ENCODE results near the gene TFF2.

Gene TFF2, protein sequence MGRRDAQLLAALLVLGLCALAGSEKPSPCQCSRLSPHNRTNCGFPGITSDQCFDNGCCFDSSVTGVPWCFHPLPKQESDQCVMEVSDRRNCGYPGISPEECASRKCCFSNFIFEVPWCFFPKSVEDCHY

GRCh38 chr21:42350927-42351426 lies at the start of gene TFF2:
Gene TFF2 (minus strand): TSS chr21:42350994. CDS start chr21:42350957, 37 bp downstream.
- no peak for DNase-seq (ENCODE audit: extremely low read depth in 1 of 2, low read depth in 1 of 2)

DNA sequence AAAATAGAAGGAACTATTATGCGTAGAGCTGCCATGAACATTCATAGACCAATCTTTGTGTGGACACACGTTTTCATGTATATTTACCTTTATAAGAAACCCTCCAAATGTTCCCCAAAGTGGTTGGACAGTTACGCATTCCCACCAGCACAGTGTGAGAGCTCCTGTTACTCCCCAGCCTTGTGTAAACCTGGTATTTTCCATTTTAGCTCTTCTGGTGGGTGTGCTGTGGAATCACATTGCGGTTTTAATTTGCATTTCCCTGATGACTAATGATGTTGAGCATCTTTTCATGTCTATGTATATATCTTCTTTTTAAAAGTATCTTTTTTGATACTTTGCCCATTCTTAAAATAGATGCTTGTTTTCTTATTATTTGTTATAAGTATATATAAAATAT lies 49.7 kb upstream of the TFF2 start:
- no peak for DNase-seq (ENCODE audit: extremely low read depth in 1 of 2, low read depth in 1 of 2)

GRCh38 chr21:42398436-42399028 lies 47.7 kb upstream of the TFF2 start:
- no peak for DNase-seq (ENCODE audit: extremely low read depth in 1 of 2, low read depth in 1 of 2)

DNA sequence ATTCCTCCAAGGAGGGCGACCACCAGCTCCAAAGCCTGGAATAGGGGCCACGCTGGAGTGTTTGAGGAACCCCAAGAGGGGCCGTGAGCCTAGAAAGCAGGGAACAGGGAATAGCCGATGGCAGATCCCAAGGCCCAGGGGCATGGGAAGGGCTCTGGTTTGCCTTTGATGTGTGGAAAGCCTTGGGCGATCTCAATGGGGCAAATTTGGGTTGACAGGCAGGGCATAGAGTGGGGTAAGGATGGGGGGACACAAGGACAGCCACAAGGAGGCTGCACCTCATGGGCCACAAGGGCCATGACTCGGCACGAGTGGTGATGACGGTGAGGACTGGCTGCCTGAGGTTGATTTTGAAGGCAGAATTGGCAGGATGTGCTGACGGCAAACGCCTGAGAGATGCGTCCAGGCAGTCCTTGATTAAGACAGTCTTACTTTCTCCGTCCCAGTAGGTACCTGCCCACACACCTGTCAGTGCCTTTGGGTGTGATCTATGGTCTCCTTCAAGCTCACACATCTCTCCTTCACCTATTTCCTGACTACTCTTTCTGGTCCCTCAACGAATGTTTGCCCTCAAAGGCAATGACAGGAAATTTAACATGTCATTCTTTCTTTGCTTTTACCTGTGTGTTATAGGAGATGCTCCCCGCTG lies 47.1 kb upstream of the TFF2 start:
- DNase-seq (ENCODE audit: extremely low read depth in 1 of 2, low read depth in 1 of 2) = no peak

GRCh38 chr21:42396799-42397745 lies 46.3 kb upstream of the TFF2 start:
- DNase-seq (ENCODE audit: extremely low read depth in 1 of 2, low read depth in 1 of 2) = no peak

GRCh38 chr21:42395905-42396651 lies 45.3 kb upstream of the TFF2 start, which contains the start of gene TMPRSS3:
Gene TMPRSS3 (minus strand): TSS chr21:42396052. CDS start chr21:42395417, 635 bp downstream.
- no peak for DNase-seq (ENCODE audit: extremely low read depth in 1 of 2, low read depth in 1 of 2)

DNA sequence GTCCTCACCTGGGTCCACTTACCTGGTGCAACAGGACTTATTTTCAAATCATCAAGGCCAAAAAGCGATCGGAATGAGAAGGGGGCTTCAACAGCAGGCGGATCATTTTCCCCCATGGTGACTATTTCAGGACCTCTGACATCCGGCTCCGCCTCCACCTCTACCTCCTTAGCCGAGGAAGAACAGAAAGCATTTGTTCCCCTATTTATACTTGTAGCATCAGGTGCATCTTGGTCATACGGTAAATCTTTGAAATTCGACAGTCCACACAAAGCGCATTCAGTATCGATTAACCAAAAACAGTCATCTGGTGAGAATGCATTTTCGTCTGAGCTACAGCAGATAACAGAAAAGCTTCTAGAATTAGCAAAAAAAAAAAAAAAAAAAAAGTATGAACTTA lies 44.5 kb upstream of the TFF2 start:
- DNase-seq (ENCODE audit: extremely low read depth in 1 of 2, low read depth in 1 of 2) = no peak

DNA sequence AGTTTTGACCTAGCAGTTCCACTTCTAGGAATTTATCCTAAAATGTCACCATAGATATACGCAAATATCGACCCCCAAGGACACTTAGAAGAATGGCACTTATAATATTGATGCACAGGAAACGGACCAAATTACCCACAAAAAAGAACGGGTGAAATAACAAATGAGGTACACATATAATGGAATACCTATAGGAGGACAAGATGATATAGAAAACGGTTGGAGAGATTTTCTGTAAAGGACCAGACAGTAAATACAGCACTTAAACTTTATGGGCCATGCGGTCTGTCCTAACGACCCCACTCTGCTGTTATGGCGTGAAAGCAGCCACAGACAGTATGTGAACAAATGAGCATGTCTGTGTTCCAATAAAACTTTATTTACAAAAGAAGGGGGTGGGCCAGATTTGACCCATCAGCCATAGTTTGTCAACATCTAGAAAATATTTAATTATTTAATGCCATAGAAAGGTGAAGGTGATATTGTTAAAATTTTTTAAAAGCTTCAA lies 42.7 kb upstream of the TFF2 start:
- no peak for DNase-seq (ENCODE audit: extremely low read depth in 1 of 2, low read depth in 1 of 2)

GRCh38 chr21:42392731-42393442 lies 42.1 kb upstream of the TFF2 start:
- no peak for DNase-seq (ENCODE audit: extremely low read depth in 1 of 2, low read depth in 1 of 2)

DNA sequence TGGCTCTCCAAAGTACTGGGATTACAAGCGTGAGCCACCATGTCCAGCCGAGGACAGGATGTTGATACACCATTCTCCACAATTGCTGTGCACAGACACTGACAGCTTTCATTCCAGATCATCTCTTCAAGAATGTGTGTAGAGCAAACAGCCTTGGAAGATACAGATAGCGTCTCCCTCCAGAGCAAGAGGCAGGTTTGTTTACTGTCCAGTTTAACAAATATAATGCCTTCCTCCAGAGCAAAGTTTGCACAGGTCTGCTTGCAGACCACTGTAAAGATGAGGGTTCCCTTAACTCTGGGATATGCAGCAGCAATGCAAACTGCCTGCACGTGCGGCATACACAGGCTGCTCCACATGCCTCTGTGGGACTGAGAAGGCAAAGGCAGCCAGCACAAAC lies 40.5 kb upstream of the TFF2 start:
- DNase-seq (ENCODE audit: extremely low read depth in 1 of 2, low read depth in 1 of 2) = no peak

- no peak for DNase-seq (ENCODE audit: extremely low read depth in 1 of 2, low read depth in 1 of 2)
Measured at GRCh38 chr21:42390696-42391095, 39.9 kb upstream of the TFF2 start.

GRCh38 chr21:42390193-42390592 lies 39.4 kb upstream of the TFF2 start:
- DNase-seq (ENCODE audit: extremely low read depth in 1 of 2, low read depth in 1 of 2) = no peak

DNA sequence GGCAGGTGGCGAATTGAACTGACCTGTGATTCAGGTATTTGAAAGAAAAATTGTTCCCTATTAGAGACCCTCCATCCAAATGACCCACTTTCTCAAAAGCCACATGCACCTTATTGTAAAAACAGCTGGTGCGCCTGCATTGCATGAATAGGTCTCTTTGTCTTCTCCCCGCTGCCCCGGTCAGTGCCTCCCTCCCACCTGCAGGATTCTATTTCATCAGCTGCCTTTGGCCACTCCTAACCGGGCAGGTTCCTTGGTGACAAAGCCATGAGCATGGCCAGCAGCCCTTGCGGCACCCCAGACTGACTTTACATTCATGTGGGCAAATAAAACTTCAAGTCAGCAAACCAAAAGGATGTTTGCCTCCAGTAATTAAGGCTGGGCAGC lies 38.6 kb upstream of the TFF2 start:
- DNase-seq (ENCODE audit: extremely low read depth in 1 of 2, low read depth in 1 of 2) = no peak

- no peak for DNase-seq (ENCODE audit: extremely low read depth in 1 of 2, low read depth in 1 of 2)
Measured at GRCh38 chr21:42388740-42389448, 38.1 kb upstream of the TFF2 start.

- DNase-seq (ENCODE audit: extremely low read depth in 1 of 2, low read depth in 1 of 2) = no peak
Measured at GRCh38 chr21:42387843-42388340, 37.1 kb upstream of the TFF2 start.

GRCh38 chr21:42387164-42387563 lies 36.4 kb upstream of the TFF2 start:
- no peak for DNase-seq (ENCODE audit: extremely low read depth in 1 of 2, low read depth in 1 of 2)

DNA sequence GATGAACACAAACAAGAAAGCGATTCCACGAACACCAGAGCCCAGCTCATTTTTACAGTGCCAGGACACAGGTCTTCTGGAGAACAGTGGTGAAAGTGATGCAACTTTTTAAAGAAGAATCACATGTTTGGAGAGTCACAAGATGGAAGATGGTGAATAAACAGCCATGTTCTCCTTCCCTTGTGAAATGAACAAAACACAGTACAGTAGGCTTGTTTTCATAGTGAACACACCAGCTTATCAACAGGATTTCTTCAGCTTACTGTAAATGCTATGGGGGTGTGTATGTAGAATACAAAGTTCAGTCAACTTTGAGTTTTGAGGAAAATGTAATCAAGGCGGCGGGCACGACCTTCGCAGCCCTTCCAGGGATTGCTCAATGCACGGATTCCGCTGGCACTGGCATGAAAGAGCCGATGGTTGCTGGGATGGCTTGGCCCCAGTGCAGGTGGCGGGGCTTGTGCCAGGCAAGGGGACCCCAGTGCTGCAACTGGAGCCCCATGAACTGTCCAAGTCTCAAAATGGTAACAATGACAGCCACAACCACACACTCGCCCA lies 35.3 kb upstream of the TFF2 start:
- no peak for DNase-seq (ENCODE audit: extremely low read depth in 1 of 2, low read depth in 1 of 2)

DNA sequence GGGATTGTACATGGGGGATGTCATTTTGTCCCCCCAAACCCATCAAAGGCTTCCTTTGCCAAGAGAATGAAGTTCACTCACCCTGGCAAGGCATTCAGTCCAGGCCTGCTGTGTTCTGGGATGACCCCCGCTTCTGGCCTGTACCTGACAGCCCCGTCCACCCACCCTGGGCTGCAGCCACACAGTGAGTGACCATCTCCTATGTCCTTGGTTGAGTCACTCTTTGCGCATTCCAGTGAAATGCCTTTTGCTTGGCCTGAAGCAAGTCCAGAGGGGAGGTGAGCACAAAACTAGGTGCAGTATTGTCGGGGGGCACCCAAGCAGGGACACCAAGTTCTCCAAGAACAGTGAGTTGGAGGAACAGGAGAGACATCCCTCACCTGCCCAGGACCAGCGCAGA lies 34.8 kb upstream of the TFF2 start:
- DNase-seq (ENCODE audit: extremely low read depth in 1 of 2, low read depth in 1 of 2) = no peak

DNA sequence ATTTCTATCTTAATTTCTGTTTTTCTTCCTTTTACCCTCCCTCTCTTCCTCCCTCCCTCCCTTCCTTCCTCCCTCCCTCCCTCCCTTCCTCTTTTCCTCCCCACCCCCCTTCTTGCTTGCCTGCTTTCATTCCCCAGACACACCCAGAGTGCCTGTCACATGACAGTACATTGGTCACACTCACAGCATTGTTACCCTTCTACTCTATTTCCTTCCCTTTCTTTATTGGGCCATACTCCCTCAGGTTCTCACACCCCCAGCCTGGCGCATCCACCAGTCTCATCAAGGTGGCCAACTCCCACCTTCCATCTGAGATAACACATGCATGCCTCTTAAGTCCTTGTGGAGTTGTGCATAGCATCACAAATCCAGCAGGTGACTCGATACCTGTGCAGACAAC lies 34.2 kb upstream of the TFF2 start:
- no peak for DNase-seq (ENCODE audit: extremely low read depth in 1 of 2, low read depth in 1 of 2)
